HG03025 (cell line): ENCODE data around the gene NPPB.

ENCODE experiments used
- ATAC-seq: cut with Tn5 transposase; IDR thresholded peaks from one replicate; pipeline ENCODE4 v1.9.1; 2021; ENCODE audit warnings: mild to moderate bottlenecking, moderate library complexity; ENCODE audit not compliant: unreplicated experiment, low FRiP score

The NPPB gene

GRCh38 chr1:11881749-11882441 lies 23.1 kb upstream of the NPPB start:
- ATAC-seq = no peak

GRCh38 chr1:11880911-11881748 lies 22.4 kb upstream of the NPPB start:
- ATAC-seq = no peak

GRCh38 chr1:11880181-11880575 lies 21.4 kb upstream of the NPPB start:
- ATAC-seq = no peak

- no peak for ATAC-seq
Measured at GRCh38 chr1:11879311-11880180, 20.8 kb upstream of the NPPB start.

- ATAC-seq = no peak
Measured at GRCh38 chr1:11878891-11879190, 20.1 kb upstream of the NPPB start.

- no peak for ATAC-seq
Measured at GRCh38 chr1:11878081-11878890, 19.5 kb upstream of the NPPB start.

- no peak for ATAC-seq
Measured at GRCh38 chr1:11877074-11877473, 18.3 kb upstream of the NPPB start.

GRCh38 chr1:11875094-11875493 lies 16.3 kb upstream of the NPPB start:
- ATAC-seq = no peak

- ATAC-seq = no peak
Measured at GRCh38 chr1:11874624-11875023, 15.9 kb upstream of the NPPB start.

GRCh38 chr1:11874258-11874562 lies 15.5 kb upstream of the NPPB start:
- no peak for ATAC-seq

GRCh38 chr1:11873395-11874257 lies 14.9 kb upstream of the NPPB start:
- ATAC-seq = no peak

GRCh38 chr1:11872545-11872944 lies 13.8 kb upstream of the NPPB start:
- ATAC-seq = no peak

GRCh38 chr1:11869650-11870207 lies 11.0 kb upstream of the NPPB start:
- no peak for ATAC-seq

- ATAC-seq = no peak
Measured at GRCh38 chr1:11869104-11869503, 10.4 kb upstream of the NPPB start.

GRCh38 chr1:11868331-11868980 lies 9.7 kb upstream of the NPPB start:
- ATAC-seq = no peak

GRCh38 chr1:11862890-11863289 lies 4.1 kb upstream of the NPPB start:
- no peak for ATAC-seq

GRCh38 chr1:11860587-11860986 lies 1.8 kb upstream of the NPPB start:
- ATAC-seq = no peak

GRCh38 chr1:11860083-11860482 lies 1.3 kb upstream of the NPPB start:
- no peak for ATAC-seq
